GM19328 (cell line): ENCODE results near the gene TBCEL.
"Not testable (repeated sequence)": the region's sequence is repeated elsewhere in the genome, so short reads cannot be mapped to it uniquely, and the experiment has no call there.

ENCODE experiments used
- ATAC-seq: cut with Tn5 transposase; IDR thresholded peaks from one replicate; pipeline ENCODE4 v1.9.1; 2021; ENCODE audit warnings: mild to moderate bottlenecking, moderate library complexity; ENCODE audit not compliant: unreplicated experiment

The TBCEL gene

DNA sequence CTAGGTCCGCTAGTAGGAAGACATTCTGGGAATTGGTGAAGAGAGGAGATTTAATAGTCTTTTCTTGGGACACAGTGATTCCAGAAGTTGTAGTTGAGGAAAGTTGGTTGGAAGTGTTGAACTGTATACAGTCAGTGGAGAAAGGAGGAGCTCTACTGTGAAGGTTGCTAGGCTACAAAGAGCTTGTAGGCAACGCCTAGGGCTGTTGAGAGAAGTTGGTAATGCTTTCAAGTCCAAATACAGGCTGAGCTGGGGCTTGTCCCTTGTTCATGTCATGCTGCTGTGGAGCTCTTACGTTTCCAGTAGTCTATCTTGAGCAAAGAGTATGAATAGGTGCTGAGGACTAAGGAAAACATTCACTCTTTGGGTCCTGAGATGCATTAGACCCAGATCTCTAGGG lies 1.1 kb downstream of the TBCEL start:
- no peak for ATAC-seq

DNA sequence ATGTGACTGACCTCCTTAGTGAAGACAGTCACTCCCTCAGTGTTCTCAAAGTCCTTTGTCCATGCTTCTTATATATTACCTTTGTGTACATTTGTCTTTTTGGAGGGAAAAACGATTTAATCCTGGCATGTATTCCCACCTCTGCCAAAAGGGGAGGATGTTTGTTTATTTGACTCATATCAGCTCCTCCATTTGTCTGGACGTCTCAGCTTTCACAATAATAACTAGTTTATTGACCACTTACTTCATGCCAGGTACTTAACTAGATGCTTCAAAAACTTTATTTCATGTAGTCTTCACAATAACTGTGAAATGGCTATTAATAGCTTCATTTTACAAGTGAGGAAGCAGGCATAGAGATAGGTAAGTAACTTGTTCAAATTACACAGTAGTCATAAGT lies 5.3 kb downstream of the TBCEL start:
- no peak for ATAC-seq

DNA sequence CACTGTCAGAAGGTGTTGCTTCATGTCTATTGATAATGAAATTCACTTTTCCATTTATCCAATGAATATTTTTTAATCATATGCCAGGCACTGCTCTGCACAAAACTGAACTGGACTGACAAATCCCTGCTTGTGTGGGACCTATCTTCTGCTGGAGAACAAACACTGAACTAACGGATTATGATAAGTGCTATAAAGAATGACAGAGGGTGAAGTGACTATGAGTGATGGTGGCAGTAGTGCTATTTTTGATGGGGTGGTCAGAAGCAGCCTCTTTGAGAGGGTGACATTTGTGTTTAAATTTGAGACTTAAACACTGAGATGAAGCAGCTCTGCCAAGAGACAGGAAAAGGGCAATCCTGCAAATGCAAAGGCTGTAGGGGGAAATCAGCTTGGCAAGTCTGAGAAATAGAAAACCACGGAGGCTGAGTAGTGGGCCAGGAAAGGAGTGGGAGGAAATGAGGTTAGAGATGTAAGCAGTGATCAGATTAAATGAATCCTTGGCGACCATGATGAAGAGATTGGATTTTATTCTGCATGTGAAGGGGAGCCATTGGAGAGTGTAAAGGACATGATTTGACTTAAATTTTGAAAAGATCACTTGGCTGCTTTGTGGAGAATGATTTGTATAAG lies 6.0 kb downstream of the TBCEL start:
- ATAC-seq, result no peak

DNA sequence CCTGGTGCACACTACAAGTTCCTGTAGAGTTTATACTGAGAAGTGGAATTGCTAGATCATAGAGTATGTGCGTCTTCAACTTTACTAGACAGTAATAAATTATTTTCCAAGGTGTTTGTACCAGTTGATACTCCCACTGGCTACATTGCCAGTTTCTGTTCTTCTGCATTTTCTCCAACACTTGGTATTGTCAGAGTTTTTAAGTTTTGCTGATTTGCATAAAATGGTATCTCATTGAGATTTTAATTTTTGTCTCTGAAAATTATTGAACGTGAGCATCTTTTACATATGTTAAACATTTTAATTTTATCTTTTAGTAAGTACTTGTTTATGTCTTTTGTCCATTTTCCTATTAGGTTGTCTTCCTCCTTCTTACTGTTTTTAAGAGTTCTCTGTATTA lies 7.3 kb downstream of the TBCEL start:
- ATAC-seq, result no peak

DNA sequence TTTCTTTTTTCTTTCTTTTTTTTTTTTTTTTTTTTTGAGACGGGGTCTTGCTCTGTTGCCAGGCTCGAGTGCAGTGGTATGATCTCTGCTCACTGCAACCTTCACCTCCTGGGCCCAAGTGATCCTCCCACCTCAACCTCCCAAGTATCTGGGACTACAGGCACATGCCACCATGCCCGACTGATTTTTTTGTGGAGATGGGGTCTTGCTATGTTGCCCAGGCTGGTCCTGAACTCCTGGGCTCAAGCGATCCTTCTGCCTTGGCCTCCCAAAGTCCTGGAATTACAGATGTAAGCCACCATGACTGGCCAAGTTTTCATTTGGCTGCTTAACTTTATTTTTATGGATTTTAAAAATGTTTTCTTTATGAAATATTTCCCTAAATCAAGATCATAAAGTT lies 7.7 kb downstream of the TBCEL start:
- ATAC-seq, result not testable (repeated sequence)

DNA sequence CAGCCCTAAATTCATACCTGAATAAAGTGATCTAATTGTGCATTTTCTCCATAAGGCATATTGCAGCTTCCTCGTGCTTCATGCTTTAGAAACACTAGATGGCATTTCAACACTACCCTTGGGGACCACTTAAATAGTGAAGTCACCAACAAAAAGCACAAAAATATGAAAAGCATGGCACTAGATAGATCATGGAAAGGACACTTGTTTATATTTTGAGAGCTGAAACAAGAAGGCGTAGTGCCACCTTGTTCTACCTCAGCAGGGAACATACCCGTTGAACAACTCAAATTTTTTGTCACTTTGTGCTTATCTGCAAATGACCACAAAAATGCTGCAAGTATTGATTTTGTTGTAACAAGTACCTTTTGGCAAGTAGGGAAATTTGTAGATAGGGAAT lies 8.6 kb downstream of the TBCEL start:
- ATAC-seq, result no peak

DNA sequence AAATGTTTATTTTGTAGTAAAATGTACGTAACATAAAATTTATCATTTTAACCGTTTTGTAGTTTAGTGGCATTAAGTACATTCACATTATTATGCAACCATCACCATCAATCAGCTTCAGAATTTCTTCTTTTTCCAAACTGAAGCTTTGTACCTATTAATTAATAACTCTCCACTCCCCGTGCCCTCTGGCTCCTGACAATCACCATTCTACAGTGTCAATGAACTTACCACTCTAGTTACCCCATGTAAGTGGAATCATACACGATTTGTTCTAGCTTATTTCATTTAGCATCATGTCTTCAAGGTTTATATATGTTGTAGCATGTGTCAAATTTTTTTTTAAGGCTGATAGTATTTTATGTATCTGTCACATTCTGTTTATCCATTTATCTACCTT lies 9.7 kb downstream of the TBCEL start:
- no peak for ATAC-seq

DNA sequence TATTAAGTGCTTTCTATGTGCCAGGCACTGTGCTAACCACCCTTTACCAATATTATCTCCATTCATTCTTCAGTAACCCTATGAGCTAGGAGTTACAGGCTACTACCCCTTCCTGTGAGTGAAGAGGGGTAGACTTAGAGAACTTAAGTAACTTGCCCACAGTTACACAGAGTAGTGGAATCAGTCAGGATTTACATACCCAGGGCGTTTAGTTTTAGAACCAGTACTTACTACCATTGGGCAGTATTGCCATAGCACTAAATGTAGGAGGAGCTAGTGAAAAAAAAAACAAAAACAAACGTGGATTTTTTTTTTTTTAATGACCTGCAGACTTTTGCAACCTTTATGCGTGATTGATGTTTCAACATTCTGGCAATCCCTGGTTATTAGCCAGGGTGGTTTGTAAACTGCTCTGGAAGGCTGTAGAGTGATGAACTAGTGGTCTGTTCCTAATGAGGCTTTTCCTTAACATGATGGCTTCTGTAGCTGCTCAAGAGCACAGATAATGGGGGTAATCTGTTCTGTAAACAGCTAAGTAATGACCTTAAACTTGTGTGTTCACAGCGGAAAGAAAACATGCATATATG lies 11.4 kb downstream of the TBCEL start:
- no peak for ATAC-seq

DNA sequence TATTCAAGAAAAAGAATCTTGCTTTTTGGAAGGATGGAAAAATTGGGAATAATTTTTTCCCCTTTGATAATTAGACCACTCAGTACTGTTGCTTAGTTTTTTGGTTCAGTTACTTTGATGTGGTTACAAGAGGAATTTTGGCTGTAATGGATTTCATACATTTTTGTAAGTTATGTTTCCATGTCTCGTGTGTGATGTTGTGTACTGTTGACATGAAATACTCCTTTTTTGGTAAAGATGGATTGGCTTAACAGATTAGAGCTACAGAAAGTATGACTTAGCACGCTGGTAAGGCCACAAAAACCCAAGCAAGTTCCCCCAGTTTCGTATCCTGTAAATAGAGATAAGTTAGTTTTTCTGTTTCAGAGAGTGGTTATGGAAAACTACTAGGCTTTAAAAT lies 11.9 kb downstream of the TBCEL start:
- no peak for ATAC-seq

DNA sequence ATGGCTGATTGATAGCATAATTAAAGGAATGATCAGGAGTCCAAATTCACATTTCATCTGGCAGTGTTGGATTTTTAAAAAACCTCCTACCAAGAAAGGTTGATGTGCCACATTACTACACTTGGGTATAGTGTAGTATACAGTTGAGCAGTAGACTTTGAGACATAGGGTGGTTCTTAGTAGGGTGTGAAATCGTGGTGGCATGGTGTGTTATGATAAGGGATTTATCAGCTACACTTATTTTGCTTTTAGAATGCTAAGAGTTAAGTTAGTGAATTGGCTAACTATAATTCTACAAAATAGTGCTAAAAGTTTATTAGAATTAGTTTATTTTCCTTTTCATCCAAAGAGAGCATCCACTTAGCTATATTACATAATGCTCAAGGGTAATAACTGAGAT lies 13.1 kb downstream of the TBCEL start:
- no peak for ATAC-seq

DNA sequence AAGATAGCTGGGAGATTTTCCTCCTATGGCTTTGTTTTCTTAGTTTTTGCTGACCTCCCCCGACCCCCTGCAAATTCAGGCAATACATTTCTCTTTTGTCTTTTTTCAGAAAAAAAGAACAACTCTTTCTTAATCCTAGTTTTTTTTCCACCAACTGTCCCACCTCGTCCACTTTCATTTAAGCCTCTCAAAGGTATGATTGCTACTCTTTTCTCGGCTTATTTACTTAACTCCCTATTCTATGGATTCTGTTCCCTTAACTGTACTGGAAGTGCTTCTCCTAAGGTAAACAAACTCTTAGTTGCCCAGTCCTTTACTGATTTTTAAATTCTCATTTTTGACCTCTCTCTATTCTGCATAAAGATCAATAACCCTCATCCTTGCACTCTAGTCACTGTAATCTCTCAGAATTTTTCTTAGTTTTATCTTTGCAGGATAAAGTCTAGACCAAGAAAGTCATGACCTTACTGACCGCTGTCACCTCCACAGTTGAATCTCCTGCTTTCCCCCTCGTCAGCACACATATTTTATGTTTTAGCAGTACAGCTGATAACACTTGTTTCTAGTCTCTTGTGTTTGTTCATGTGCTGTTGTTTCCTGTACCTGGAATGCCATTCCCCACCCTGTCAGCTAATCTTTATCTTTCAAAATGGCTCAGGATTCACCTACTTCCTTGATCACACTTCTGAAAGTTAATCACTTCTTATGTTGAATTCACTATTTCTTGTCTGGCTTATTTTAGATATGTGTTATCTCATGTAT lies 14.9 kb downstream of the TBCEL start:
- no peak for ATAC-seq

DNA sequence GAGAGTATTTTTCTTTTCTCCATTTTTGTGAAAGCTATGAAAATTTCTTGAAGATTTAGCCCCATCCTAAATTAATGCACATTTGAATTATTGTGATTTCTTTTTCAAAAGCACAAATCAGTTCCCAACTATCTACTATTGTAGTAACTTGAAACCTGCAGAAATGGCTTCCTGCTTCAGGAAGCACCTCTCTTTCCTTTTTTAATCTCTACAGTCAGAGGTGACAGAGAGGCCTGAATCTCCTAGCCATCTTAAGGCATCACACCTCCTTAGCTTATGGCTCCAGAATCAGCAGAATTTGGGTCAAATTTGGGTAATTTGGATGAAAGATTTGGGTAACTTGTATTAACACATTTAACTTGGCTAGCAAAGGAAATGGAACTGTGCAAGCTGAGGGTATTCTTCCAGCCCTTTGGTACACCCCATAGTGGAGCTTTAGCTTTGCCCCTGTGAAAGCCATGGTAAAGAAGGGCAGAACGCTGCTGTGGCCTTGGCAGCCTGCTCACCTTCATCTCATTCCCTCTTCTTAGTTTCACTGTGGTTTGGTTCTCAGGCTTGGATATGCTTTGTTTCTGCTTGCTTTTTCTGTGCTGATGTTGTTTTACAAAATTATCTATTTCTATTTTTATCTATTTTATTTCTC lies 16.2 kb downstream of the TBCEL start:
- no peak for ATAC-seq

DNA sequence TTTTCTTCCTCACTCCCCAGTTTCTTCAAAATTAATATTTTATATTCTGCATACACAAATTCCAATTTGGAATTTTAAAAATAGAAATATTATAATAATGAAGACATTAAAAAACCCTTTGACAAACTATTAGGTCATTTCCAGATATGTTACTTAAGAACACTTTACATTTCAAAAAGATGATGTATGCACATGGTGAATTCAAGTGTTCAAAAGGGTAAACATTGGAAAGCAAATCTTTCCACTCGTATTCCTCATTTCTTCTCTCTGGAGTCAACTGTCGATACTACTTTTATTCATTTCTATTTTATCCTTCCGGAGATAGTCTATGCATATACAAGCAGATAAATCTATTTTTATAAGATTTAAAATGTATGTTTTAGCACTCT lies 16.7 kb downstream of the TBCEL start:
- ATAC-seq, result no peak

DNA sequence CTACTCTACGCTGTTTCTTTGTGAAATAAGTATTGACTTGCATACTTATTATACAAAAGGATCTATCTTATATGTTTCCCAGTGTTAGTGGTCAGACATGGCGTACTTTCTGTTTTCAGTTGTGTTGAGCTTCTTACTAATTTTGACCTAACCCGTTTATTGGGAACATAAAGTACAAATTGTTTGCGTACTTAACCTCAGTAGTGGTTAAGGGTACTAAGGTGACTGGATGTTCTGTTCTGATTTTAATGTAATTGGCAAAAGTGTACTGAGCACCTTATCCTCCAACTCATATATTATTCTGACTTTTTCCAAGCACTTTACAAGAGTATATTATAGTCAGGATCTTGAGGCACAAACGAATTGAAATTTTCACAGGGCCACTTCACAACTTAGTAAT lies 17.2 kb downstream of the TBCEL start:
- no peak for ATAC-seq

DNA sequence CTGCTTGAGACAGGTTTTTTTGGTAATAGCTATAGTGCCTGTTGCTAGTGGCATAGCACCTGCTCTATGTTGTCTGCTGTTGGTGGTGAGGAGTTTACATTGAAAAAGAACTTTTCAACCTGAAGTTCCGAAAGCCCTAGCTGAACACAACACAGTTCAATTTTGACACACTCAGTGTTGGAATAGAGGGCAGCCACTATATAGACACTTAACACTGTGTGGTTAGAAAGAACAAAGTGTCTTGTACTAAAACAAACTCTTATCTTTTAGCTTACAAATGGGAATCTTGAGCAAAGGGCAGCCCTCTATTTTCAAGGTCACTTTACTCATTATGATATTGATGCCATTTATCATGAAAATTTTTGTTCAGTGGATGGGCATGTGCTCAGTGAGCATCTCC lies 18.4 kb downstream of the TBCEL start:
- no peak for ATAC-seq

DNA sequence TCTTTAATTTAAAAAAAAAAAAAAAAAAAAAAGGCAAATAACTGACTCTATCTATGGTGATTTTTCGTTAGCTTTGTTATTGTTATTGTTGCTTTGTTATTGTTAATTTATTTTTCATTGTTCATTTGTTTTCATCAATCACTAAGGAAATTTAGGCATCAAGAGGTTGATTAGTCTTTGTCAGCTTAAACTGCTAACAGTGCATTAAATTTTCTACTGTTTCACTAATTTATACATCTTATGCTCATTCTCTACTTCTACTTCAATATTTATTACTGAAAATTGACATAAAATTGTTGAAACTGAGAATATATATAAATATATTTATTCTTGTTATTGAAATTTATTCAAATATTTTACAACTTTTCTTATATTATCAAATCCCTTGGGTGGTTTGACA lies 24.0 kb downstream of the TBCEL start:
- ATAC-seq, result no peak

DNA sequence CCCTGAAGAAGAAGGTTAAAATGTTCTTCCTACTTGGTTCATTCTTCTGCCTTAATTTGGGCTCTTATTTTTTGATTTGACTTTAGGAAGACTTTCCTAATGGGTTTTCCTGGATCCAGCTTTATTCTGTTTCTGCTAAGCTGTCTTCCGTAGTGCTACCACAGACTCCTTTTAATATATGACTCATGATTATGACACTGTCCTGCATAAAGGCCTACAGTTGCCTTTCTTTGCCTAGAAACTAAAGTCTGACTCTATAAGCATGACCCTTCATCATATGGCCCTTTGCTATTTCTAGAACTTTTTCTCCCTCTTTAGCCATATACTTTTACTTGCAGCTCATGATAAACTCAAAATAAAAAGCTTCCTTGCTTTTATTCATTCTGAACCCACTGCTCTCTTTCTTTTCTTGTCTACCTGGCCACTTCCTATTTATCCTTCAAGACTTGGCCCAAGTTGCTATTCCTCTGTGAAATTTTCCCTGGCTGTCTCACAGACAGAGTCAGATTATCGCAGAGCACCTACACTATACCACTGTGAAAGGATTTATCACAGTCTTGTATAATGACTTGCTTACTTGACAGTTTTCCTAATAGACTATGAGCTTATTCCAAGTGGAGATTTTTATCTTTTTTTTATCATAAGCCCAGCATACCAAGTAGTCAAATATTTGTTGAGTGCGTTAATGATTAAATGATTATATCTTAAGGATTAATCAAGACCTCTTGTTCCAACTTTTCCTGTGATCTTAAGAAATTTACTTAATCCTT lies 24.7 kb downstream of the TBCEL start:
- no peak for ATAC-seq

DNA sequence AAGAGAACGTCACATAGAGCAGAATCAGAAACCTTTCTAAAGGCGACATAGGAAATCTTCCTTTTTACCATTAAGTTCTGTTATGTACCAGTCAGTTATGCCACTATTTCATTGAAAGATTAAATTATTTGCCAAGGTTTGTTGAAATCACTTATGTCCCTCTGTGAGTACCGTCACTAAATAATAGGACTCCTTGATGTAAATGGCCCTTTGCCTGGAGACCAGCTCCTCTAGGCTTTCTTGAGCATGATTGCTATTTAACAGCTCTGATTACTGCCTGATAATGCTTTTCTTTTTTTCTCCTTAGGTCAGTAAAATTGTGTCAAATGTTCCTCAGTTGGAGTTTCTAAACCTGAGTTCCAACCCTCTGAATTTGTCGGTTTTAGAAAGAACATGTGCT lies 29.3 kb downstream of the TBCEL start:
- no peak for ATAC-seq

DNA sequence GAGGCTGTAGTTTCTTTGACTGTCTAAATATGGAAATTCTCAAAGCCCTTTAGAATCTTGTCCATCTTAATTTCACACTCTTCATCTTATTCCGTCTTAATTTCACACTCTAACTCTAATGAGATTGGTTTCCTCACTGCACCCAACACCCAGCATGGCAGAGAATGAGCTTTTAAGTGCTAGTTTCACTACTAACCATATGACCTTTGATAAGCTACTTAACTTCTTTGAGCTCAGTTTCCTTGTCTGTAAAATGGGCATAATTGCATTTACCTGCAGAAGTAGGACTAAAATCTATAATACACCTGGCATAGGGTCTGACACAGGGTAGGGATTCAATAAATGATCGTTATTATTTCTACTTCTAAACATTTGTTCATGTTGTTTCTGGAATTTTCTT lies 30.4 kb downstream of the TBCEL start:
- no peak for ATAC-seq

DNA sequence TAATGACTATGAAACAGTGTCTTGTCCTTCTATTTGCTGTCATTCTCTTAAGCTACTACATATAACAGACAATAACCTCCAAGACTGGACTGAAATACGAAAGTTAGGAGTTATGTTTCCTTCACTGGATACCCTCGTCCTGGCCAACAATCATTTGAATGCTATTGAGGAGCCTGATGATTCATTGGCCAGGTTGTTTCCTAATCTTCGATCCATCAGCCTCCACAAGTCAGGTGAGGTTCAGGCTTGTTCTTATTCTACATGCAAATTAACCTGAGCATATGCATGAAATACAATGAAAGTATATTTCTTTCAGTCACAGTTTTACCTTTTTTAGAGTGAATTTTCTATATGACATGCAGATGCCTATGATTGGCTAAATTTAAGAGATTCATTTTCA lies 31.2 kb downstream of the TBCEL start:
- no peak for ATAC-seq

DNA sequence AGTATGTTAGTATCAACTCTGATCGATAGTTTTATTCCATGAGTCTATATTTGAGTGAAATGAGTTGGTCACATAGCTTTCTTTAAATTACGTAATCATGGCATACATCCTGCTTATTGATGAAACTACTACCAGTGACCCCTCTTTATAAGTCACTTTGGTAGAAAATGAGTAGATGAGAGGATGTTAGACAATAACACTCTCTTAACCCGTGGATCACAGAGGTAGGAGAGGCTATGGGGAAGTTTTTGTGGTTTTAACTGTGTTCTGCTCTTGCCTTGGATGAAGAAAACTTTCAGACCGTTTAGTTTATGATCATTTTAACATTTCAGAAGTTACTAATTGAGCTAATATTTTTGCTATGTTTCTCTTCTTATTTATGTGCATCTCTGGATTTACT lies 34.0 kb downstream of the TBCEL start:
- no peak for ATAC-seq
